Neural cell (in vitro differentiated cells): ENCODE data around the gene MAGEF1.

Source experiments
- CTCF ChIP-seq: fragments of 450-650 bp; IDR thresholded peaks from 2 replicates; pipeline ENCODE4 v1.5.1; 2014; ENCODE audit warnings: antibody characterized with exemption, mild to moderate bottlenecking, moderate library complexity; ENCODE audit not compliant: poor library complexity, severe bottlenecking
- EP300 ChIP-seq: fragments of 450-650 bp; conservative IDR thresholded peaks from 2 replicates; pipeline ENCODE4 v1.6.1; 2014; ENCODE audit warnings: antibody characterized with exemption, mild to moderate bottlenecking, moderate library complexity; ENCODE audit not compliant: poor library complexity, severe bottlenecking
- EZH2 ChIP-seq: fragments of 200-600, 300-800 bp; shearing (Covaris generic), sonication (generic); IDR thresholded peaks from 2 replicates; pipeline ENCODE4 v1.6.1; 2014; ENCODE audit warnings: antibody characterized with exemption, low read length, borderline replicate concordance, mild to moderate bottlenecking; ENCODE audit not compliant: insufficient read depth, poor library complexity, severe bottlenecking
- MXI1 ChIP-seq: fragments of 450-650 bp; conservative IDR thresholded peaks from 2 replicates; pipeline ENCODE4 v1.6.1; 2014; ENCODE audit warnings: antibody characterized with exemption, mild to moderate bottlenecking; ENCODE audit not compliant: poor library complexity, severe bottlenecking
- POLR2AphosphoS5 ChIP-seq: IDR thresholded peaks from 2 replicates; pipeline ENCODE4 v1.6.1; 2012
- TF ChIP-seq, protein P1 (sequence below): IDR thresholded peaks from 2 replicates; pipeline ENCODE4 v1.6.1; 2012; ENCODE audit warnings: borderline replicate concordance

DNA sequence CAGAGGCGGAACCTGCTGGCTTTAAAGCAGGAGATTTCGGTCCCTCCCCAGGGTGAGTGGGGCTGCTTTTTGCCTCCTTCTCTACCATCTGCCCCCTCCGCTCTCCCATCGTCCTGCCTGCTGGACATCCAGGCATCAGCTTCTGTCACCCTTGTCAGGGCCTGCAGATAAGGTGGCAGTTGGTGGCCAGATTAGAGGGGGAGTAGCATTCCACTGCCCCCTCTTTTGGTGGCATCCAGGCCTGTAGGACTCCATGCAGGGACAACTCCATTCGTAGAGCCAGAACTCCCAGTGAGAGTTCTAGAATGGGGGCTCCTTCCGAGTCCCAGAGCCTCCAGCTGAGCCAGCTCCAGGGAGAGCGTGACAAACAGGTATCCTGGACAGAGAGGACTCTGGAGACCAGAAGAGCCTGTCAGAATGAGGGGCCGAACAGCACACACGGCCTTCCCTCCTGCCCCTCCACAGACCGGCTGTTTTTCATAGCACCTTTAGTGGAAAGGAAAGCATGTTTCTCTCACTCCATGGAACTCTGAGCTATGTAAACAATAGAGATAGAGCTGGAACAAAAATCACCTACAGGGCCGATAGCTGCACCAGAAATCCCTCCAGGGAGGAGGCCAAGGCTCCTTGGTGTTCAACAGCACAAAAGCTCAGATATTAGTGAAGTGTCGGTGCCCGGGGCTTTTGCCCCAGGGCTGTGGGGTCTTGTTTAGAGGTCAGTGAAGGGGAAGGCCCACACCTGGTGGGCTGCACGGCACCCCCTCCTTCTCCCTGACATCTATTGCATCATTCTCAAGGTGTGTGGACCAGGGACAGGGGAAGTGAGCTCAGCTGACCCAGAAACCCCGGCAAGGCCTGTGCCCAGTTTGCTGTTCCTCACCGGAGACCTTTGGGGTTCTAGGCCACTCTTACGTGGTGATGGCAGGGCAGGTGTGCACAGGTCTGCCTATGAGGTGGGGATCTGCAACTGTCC is 34.2 kb downstream of the MAGEF1 start:
- TF ChIP-seq CTCF (no peak), EZH2 (no peak), EP300 (no peak), POLR2AphosphoS5 (no peak), MXI1 (no peak)
- TF ChIP-seq, protein P1, sequence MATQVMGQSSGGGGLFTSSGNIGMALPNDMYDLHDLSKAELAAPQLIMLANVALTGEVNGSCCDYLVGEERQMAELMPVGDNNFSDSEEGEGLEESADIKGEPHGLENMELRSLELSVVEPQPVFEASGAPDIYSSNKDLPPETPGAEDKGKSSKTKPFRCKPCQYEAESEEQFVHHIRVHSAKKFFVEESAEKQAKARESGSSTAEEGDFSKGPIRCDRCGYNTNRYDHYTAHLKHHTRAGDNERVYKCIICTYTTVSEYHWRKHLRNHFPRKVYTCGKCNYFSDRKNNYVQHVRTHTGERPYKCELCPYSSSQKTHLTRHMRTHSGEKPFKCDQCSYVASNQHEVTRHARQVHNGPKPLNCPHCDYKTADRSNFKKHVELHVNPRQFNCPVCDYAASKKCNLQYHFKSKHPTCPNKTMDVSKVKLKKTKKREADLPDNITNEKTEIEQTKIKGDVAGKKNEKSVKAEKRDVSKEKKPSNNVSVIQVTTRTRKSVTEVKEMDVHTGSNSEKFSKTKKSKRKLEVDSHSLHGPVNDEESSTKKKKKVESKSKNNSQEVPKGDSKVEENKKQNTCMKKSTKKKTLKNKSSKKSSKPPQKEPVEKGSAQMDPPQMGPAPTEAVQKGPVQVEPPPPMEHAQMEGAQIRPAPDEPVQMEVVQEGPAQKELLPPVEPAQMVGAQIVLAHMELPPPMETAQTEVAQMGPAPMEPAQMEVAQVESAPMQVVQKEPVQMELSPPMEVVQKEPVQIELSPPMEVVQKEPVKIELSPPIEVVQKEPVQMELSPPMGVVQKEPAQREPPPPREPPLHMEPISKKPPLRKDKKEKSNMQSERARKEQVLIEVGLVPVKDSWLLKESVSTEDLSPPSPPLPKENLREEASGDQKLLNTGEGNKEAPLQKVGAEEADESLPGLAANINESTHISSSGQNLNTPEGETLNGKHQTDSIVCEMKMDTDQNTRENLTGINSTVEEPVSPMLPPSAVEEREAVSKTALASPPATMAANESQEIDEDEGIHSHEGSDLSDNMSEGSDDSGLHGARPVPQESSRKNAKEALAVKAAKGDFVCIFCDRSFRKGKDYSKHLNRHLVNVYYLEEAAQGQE, result no peak
